HG03108 (cell line): ENCODE measurements around the gene ETS2.
"Not testable (repeated sequence)": the region's sequence is repeated elsewhere in the genome, so short reads cannot be mapped to it uniquely, and the experiment has no call there.

Source experiments
- ATAC-seq: cut with Tn5 transposase; IDR thresholded peaks from one replicate; pipeline ENCODE4 v1.9.1; 2021; ENCODE audit warnings: moderate library complexity; ENCODE audit not compliant: unreplicated experiment

ETS2 gene

GRCh38 chr21:38834725-38835124 is 29.0 kb downstream of the ETS2 start:
- no peak for ATAC-seq

GRCh38 chr21:38837806-38838461 is 32.2 kb downstream of the ETS2 start:
- ATAC-seq, result no peak

GRCh38 chr21:38838598-38839327 is 33.0 kb downstream of the ETS2 start:
- no peak for ATAC-seq

GRCh38 chr21:38839328-38840286 is 33.9 kb downstream of the ETS2 start:
- ATAC-seq, result no peak

- no peak for ATAC-seq
Observed at GRCh38 chr21:38840456-38841300, 34.9 kb downstream of the ETS2 start.

- no peak for ATAC-seq
Observed at GRCh38 chr21:38841472-38841871, 35.7 kb downstream of the ETS2 start.

- no peak for ATAC-seq
Observed at GRCh38 chr21:38842079-38842478, 36.4 kb downstream of the ETS2 start.

- no peak for ATAC-seq
Observed at GRCh38 chr21:38843379-38843778, 37.6 kb downstream of the ETS2 start.

GRCh38 chr21:38843806-38844503 is 38.2 kb downstream of the ETS2 start:
- ATAC-seq, result no peak

- not testable (repeated sequence) for ATAC-seq
Observed at GRCh38 chr21:38845374-38845773, 39.6 kb downstream of the ETS2 start.

GRCh38 chr21:38847556-38847955 is 41.8 kb downstream of the ETS2 start:
- no peak for ATAC-seq

- ATAC-seq, result no peak
Observed at GRCh38 chr21:38848187-38848609, 42.5 kb downstream of the ETS2 start.

- no peak for ATAC-seq
Observed at GRCh38 chr21:38849776-38850175, 44.0 kb downstream of the ETS2 start.

- ATAC-seq, result no peak
Observed at GRCh38 chr21:38850277-38850951, 44.7 kb downstream of the ETS2 start.

GRCh38 chr21:38851101-38851500 is 45.4 kb downstream of the ETS2 start:
- ATAC-seq, result no peak

- ATAC-seq, result no peak
Observed at GRCh38 chr21:38852278-38852677, 46.5 kb downstream of the ETS2 start.

- ATAC-seq, result no peak
Observed at GRCh38 chr21:38852708-38853107, 47.0 kb downstream of the ETS2 start.

GRCh38 chr21:38853421-38853919 is 47.7 kb downstream of the ETS2 start:
- peak; percentile 87 for ATAC-seq

- ATAC-seq, result no peak
Observed at GRCh38 chr21:38857152-38857825, 51.6 kb downstream of the ETS2 start.
